ENCODE measurements around the gene GREM1. TPM values are rescaled to one million over a fixed set of nuclear protein-coding genes. Genes with fewer than 3 reads are reported as not detected.

The GREM1 gene
- total RNA-seq, 1 experiment from 2014 or later = 0.66 TPM

- no peaks in the 10 kb centered on the region for H3K27me3 ChIP-seq (ENCODE audit: insufficient read depth, low read length)
- DNase-seq (ENCODE audit: low read depth, low spot score) = no peak
- no peak overlapping the region for H2AFZ ChIP-seq (ENCODE audit: low read depth, low read length, poor library complexity, severe bottlenecking)
- no peaks in the 10 kb centered on the region for H3K9me3 ChIP-seq (ENCODE audit: control insufficient read depth in 1 of 2, insufficient read depth in 1 of 2, low read depth in 1 of 2, low read length in 2 of 2)
- ChIA-PET RAD21 (ENCODE audit: low non-redundant PET in 1 of 2, low total read pairs in 2 of 2, uncharacterized antibody in 2 of 2, unreplicated experiment in 2 of 2) (no interaction called here), POLR2A (no interaction called here), CTCF (no interaction called here)
- intact Hi-C loops (cut with micrococcal nuclease) = no loop called here
- H3K4me1 ChIP-seq (ENCODE audit: control insufficient read depth in 1 of 2, insufficient read depth in 2 of 2, low read length in 2 of 2) = no peaks in the 10 kb centered on the region
- H3K9ac ChIP-seq (ENCODE audit: low read length) = no peak overlapping the region
- no peaks in the 10 kb centered on the region for H4K20me1 ChIP-seq (ENCODE audit: insufficient read depth)
- no peaks in the 10 kb centered on the region for H3K9me2 ChIP-seq (ENCODE audit: insufficient read depth)
- BruUV-seq (replicated peaks) = no TSS peak
- TF ChIP-seq FOSL1 (IDR thresholded peaks at IDR 0.05; ENCODE audit: low read depth) = no peak
- TF ChIP-seq, protein P1, sequence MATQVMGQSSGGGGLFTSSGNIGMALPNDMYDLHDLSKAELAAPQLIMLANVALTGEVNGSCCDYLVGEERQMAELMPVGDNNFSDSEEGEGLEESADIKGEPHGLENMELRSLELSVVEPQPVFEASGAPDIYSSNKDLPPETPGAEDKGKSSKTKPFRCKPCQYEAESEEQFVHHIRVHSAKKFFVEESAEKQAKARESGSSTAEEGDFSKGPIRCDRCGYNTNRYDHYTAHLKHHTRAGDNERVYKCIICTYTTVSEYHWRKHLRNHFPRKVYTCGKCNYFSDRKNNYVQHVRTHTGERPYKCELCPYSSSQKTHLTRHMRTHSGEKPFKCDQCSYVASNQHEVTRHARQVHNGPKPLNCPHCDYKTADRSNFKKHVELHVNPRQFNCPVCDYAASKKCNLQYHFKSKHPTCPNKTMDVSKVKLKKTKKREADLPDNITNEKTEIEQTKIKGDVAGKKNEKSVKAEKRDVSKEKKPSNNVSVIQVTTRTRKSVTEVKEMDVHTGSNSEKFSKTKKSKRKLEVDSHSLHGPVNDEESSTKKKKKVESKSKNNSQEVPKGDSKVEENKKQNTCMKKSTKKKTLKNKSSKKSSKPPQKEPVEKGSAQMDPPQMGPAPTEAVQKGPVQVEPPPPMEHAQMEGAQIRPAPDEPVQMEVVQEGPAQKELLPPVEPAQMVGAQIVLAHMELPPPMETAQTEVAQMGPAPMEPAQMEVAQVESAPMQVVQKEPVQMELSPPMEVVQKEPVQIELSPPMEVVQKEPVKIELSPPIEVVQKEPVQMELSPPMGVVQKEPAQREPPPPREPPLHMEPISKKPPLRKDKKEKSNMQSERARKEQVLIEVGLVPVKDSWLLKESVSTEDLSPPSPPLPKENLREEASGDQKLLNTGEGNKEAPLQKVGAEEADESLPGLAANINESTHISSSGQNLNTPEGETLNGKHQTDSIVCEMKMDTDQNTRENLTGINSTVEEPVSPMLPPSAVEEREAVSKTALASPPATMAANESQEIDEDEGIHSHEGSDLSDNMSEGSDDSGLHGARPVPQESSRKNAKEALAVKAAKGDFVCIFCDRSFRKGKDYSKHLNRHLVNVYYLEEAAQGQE (IDR thresholded peaks at IDR 0.05; ENCODE audit: low read depth) = no peak
- no peak for TF ChIP-seq YY1 (IDR thresholded peaks at IDR 0.05; ENCODE audit: extremely low read depth, insufficient replicate concordance, low read depth, low read length)
- TF ChIP-seq, protein P2, sequence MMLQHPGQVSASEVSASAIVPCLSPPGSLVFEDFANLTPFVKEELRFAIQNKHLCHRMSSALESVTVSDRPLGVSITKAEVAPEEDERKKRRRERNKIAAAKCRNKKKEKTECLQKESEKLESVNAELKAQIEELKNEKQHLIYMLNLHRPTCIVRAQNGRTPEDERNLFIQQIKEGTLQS (IDR thresholded peaks at IDR 0.05) = no peak
- no peak for TF ChIP-seq RAD21 (IDR thresholded peaks at IDR 0.05; ENCODE audit: low read depth)
- TF ChIP-seq POLR2AphosphoS5 (IDR thresholded peaks at IDR 0.05; ENCODE audit: low read depth, low read length) = no peak
- no peak for TF ChIP-seq ZNF274 (IDR thresholded peaks at IDR 0.05; ENCODE audit: low read depth, low read length)
- no peak for TF ChIP-seq SRF (IDR thresholded peaks at IDR 0.05; ENCODE audit: low read depth)
- TF ChIP-seq SIN3A (IDR thresholded peaks at IDR 0.05; ENCODE audit: low read depth) = no peak
- no peak for TF ChIP-seq EZH2phosphoT487 (IDR thresholded peaks at IDR 0.05; ENCODE audit: borderline replicate concordance)
- TF ChIP-seq, protein P3, sequence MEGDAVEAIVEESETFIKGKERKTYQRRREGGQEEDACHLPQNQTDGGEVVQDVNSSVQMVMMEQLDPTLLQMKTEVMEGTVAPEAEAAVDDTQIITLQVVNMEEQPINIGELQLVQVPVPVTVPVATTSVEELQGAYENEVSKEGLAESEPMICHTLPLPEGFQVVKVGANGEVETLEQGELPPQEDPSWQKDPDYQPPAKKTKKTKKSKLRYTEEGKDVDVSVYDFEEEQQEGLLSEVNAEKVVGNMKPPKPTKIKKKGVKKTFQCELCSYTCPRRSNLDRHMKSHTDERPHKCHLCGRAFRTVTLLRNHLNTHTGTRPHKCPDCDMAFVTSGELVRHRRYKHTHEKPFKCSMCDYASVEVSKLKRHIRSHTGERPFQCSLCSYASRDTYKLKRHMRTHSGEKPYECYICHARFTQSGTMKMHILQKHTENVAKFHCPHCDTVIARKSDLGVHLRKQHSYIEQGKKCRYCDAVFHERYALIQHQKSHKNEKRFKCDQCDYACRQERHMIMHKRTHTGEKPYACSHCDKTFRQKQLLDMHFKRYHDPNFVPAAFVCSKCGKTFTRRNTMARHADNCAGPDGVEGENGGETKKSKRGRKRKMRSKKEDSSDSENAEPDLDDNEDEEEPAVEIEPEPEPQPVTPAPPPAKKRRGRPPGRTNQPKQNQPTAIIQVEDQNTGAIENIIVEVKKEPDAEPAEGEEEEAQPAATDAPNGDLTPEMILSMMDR (IDR thresholded peaks at IDR 0.05 in 2 of 3, conservative IDR thresholded peaks at IDR 0.05 in 1 of 3; ENCODE audit: borderline replicate concordance in 1 of 3, insufficient read depth in 1 of 3, low read depth in 2 of 3, low read length in 2 of 3) = no peak
- no peak overlapping the region for H3K27ac ChIP-seq (ENCODE audit: low read depth, low read length)
- no peak for ATAC-seq
- H3K4me2 ChIP-seq (ENCODE audit: low read length) = no peak overlapping the region
- H3K36me3 ChIP-seq (ENCODE audit: control insufficient read depth in 1 of 2, insufficient read depth in 2 of 2, low read length in 2 of 2) = no peaks in the 10 kb centered on the region
- H3K4me3 ChIP-seq (replicated peaks in 1 of 2; ENCODE audit: low read depth in 1 of 2, low read length in 2 of 2) = no peak overlapping the region
- H3K79me2 ChIP-seq (ENCODE audit: insufficient read depth, low read length) = no peaks in the 10 kb centered on the region
Observed at GRCh38 chr15:32746116-32746857, 28.5 kb downstream of the GREM1 start.

All from HCT116 (cell line).